WTC11 (cell line): ENCODE data around the gene NEUROD2.

Experiments
- ATF3 ChIP-seq: sonication (generic); formaldehyde crosslinking; conservative IDR thresholded peaks from 2 replicates; pipeline ENCODE4 v1.8.1; 2022; ENCODE audit warnings: mild to moderate bottlenecking, missing genetic modification reagents
- CTCF ChIP-seq: fragments of 200-600 bp; IDR thresholded peaks from 2 replicates; pipeline ENCODE4 v1.8.0; 2022; ENCODE audit warnings: antibody characterized with exemption
- E2F5 ChIP-seq: sonication (generic); formaldehyde crosslinking; IDR thresholded peaks from 2 replicates; pipeline ENCODE4 v1.8.1; 2022; ENCODE audit warnings: mild to moderate bottlenecking, moderate library complexity, missing genetic modification reagents
- EMX1 ChIP-seq: fragments of 250-450 bp; sonication (Bioruptor Pico); IDR thresholded peaks from 2 replicates; pipeline ENCODE4 v1.8.0; 2021; ENCODE audit warnings: mild to moderate bottlenecking
- ERG ChIP-seq: fragments of 250-450 bp; sonication (Bioruptor Pico); IDR thresholded peaks from 2 replicates; pipeline ENCODE4 v1.8.0; 2021; ENCODE audit warnings: mild to moderate bottlenecking
- IRF2 ChIP-seq: sonication (generic); formaldehyde crosslinking; IDR thresholded peaks from 2 replicates; pipeline ENCODE4 v1.8.0; 2022; ENCODE audit warnings: low read depth, missing genetic modification reagents, borderline replicate concordance
- NR1H2 ChIP-seq: sonication (generic); formaldehyde crosslinking; IDR thresholded peaks from 2 replicates; pipeline ENCODE4 v1.9.0; 2021; ENCODE audit warnings: mild to moderate bottlenecking, moderate library complexity, missing genetic modification reagents
- SP1 ChIP-seq: sonication (generic); formaldehyde crosslinking; conservative IDR thresholded peaks from 2 replicates; pipeline ENCODE4 v1.8.1; 2022; ENCODE audit warnings: missing genetic modification reagents
- TCF7 ChIP-seq: sonication (generic); formaldehyde crosslinking; IDR thresholded peaks from 2 replicates; pipeline ENCODE4 v1.8.0; 2022; ENCODE audit warnings: mild to moderate bottlenecking, low read depth, missing genetic modification reagents, moderate library complexity
- ZBTB43 ChIP-seq: sonication (generic); formaldehyde crosslinking; IDR thresholded peaks from 2 replicates; pipeline ENCODE4 v1.8.1; 2023; ENCODE audit warnings: mild to moderate bottlenecking, missing genetic modification reagents
- ZNF138 ChIP-seq: sonication (generic); formaldehyde crosslinking; conservative IDR thresholded peaks from 2 replicates; pipeline ENCODE4 v1.8.1; 2022; ENCODE audit warnings: mild to moderate bottlenecking, moderate library complexity, missing genetic modification reagents
- TF ChIP-seq, protein P1 (sequence below): sonication (generic); formaldehyde crosslinking; IDR thresholded peaks from 2 replicates; pipeline ENCODE4 v1.8.0; 2022; ENCODE audit warnings: mild to moderate bottlenecking, missing genetic modification reagents
- TF ChIP-seq, protein P2 (sequence below): fragments of 250-450 bp; sonication (Bioruptor Pico); IDR thresholded peaks from 2 replicates; pipeline ENCODE4 v1.9.0; 2021; ENCODE audit warnings: mild to moderate bottlenecking, borderline replicate concordance
- TF ChIP-seq, protein P3 (sequence below): fragments of 250-450 bp; sonication (Bioruptor Pico); conservative IDR thresholded peaks from 2 replicates; pipeline ENCODE4 v1.9.0; 2021; ENCODE audit warnings: mild to moderate bottlenecking

DNA sequence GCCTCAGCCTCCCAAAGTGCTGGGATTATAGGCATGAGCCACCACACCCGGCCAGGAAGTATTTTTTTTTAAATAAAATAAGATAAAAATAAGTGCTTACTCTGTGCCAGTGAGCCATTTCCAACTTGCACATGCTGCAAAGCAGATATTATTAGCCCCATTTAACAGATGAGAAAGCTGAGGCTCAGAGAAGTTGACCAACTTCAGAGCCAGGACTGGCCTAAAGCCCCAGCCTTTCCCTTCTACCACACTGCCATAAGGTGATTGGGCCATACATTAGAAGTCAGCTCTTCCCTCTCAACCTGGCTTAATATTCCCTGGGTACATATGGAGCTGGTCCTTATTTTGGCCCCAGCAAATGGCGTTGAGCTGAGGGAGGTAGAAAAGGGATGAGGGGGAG is 25.1 kb downstream of the NEUROD2 start:
- TF ChIP-seq CTCF (no peak), ZNF138 (CRISPR knock-in tag) (no peak), SP1 (CRISPR knock-in tag) (no peak), ZBTB43 (CRISPR knock-in tag) (no peak), IRF2 (CRISPR knock-in tag) (no peak), E2F5 (CRISPR knock-in tag) (no peak), EMX1 (no peak), TCF7 (no peak), ATF3 (CRISPR knock-in tag) (no peak), ERG (CRISPR knock-in tag) (no peak), NR1H2 (CRISPR knock-in tag) (no peak)
- TF ChIP-seq, protein P1, sequence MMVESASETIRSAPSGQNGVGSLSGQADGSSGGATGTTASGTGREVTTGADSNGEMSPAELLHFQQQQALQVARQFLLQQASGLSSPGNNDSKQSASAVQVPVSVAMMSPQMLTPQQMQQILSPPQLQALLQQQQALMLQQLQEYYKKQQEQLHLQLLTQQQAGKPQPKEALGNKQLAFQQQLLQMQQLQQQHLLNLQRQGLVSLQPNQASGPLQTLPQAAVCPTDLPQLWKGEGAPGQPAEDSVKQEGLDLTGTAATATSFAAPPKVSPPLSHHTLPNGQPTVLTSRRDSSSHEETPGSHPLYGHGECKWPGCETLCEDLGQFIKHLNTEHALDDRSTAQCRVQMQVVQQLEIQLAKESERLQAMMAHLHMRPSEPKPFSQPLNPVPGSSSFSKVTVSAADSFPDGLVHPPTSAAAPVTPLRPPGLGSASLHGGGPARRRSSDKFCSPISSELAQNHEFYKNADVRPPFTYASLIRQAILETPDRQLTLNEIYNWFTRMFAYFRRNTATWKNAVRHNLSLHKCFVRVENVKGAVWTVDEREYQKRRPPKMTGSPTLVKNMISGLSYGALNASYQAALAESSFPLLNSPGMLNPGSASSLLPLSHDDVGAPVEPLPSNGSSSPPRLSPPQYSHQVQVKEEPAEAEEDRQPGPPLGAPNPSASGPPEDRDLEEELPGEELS: no peak
- TF ChIP-seq, protein P2, sequence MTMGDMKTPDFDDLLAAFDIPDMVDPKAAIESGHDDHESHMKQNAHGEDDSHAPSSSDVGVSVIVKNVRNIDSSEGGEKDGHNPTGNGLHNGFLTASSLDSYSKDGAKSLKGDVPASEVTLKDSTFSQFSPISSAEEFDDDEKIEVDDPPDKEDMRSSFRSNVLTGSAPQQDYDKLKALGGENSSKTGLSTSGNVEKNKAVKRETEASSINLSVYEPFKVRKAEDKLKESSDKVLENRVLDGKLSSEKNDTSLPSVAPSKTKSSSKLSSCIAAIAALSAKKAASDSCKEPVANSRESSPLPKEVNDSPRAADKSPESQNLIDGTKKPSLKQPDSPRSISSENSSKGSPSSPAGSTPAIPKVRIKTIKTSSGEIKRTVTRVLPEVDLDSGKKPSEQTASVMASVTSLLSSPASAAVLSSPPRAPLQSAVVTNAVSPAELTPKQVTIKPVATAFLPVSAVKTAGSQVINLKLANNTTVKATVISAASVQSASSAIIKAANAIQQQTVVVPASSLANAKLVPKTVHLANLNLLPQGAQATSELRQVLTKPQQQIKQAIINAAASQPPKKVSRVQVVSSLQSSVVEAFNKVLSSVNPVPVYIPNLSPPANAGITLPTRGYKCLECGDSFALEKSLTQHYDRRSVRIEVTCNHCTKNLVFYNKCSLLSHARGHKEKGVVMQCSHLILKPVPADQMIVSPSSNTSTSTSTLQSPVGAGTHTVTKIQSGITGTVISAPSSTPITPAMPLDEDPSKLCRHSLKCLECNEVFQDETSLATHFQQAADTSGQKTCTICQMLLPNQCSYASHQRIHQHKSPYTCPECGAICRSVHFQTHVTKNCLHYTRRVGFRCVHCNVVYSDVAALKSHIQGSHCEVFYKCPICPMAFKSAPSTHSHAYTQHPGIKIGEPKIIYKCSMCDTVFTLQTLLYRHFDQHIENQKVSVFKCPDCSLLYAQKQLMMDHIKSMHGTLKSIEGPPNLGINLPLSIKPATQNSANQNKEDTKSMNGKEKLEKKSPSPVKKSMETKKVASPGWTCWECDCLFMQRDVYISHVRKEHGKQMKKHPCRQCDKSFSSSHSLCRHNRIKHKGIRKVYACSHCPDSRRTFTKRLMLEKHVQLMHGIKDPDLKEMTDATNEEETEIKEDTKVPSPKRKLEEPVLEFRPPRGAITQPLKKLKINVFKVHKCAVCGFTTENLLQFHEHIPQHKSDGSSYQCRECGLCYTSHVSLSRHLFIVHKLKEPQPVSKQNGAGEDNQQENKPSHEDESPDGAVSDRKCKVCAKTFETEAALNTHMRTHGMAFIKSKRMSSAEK (CRISPR knock-in tag): no peak
- TF ChIP-seq, protein P3, sequence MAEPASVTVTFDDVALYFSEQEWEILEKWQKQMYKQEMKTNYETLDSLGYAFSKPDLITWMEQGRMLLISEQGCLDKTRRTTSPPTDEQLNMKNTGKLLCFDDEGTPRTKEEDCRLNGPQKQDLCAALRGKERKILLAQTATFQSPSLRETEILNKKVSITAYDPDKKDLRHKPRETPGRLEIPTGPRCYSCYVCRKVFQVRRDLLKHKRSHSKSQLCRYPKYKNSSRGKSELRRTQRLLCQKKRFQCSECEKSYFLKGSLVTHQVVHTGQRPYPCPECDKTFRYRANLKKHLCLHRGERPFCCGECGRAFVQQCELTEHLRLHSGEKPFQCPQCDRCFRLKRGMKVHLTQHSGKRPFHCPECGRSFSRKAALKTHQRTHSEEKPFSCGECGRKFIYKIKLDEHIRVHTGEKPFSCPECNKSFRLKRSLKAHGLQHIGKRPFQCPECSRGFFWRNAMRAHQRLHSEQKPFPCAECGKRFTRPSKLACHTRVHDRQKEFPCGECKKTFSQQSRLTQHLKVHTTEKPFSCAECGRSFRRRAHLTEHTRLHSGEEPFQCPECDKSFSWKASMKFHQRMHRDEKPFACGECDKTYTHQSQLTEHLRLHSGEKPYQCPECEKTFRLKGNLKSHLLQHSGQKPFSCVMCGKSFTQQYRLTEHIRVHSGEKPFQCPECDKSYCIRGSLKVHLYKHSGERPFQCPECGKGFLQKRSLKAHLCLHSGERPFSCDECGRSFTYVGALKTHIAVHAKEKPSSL (CRISPR knock-in tag): no peak
